CD4-positive, alpha-beta T cell (primary cell): ENCODE results near the gene LENG1. TPM values are rescaled to one million over a fixed set of nuclear protein-coding genes. Genes with fewer than 3 reads are reported as not detected.
A peak's percentile ranks its signal among the peaks of the same experiment; 100 is the strongest.

ENCODE experiments used
- ATAC-seq: fragments of 200-7000 bp; cut with Tn5 transposase; one replicate; pipeline ENCODE4 v1.10.0; 2022; ENCODE audit warnings: mild to moderate bottlenecking; ENCODE audit not compliant: poor library complexity
- CTCF ChIA-PET: fragments of 350-600 bp; sonication (Branson Sonifier 250); formaldehyde crosslinking; loops from one replicate; lab custom pipeline; 2021; ENCODE audit warnings: antibody characterized with exemption, inconsistent platforms; lab: Charles Lee
- POLR2A ChIA-PET: fragments of 350-600 bp; sonication (Branson Sonifier 250); formaldehyde crosslinking; loops from one replicate; lab custom pipeline; 2021; ENCODE audit warnings: antibody characterized with exemption, inconsistent platforms; lab: Charles Lee
- DNase-seq, 14 experiments: peaks; one replicate each; pipeline ENCODE4 v3.0.0-alpha.2; 2013 to 2020; ENCODE audit warnings: mixed read lengths in 2 of 14
- H3K27ac ChIP-seq, 2 donors: one replicate each; pipeline versions ENCODE4 v1.5.1 to v1.7.0; 2013; ENCODE audit warnings: low read length in 2 of 2, low read depth in 1 of 2, mild to moderate bottlenecking in 1 of 2
- H3K27me3 ChIP-seq, 2 experiments: 1 replicate in 1 of 2; 2 replicates in 1 of 2; pipeline versions ENCODE4 v1.6.1 to v1.7.0; 2013; ENCODE audit warnings: low read length in 2 of 2, control low read depth in 1 of 2, mild to moderate bottlenecking in 1 of 2, moderate library complexity in 1 of 2; ENCODE audit not compliant: insufficient read depth in 2 of 2, control insufficient read depth in 1 of 2
- H3K36me3 ChIP-seq: one replicate; pipeline ENCODE4 v1.6.1; 2013; ENCODE audit warnings: low read length, control low read depth; ENCODE audit not compliant: insufficient read depth
- H3K4me1 ChIP-seq: one replicate; pipeline ENCODE4 v1.6.1; 2013; ENCODE audit warnings: low read length, control low read depth; ENCODE audit not compliant: insufficient read depth
- H3K4me3 ChIP-seq: one replicate; pipeline ENCODE4 v1.5.1; 2013; ENCODE audit warnings: mild to moderate bottlenecking, low read length, moderate library complexity
- H3K9me3 ChIP-seq, 2 experiments: 1 replicate in 1 of 2; 2 replicates in 1 of 2; pipeline versions ENCODE4 v1.6.1 to v1.7.0; 2013; ENCODE audit warnings: low read length in 2 of 2, mild to moderate bottlenecking in 2 of 2, control low read depth in 1 of 2, moderate library complexity in 1 of 2; ENCODE audit not compliant: control insufficient read depth in 1 of 2, insufficient read depth in 1 of 2
- H3K27ac Mint-ChIP-seq: one replicate; pipeline ENCODE4 v1.8.0; 2020; ENCODE audit warnings: mixed read lengths
- H3K27me3 Mint-ChIP-seq: one replicate; pipeline ENCODE4 v1.8.0; 2021; ENCODE audit warnings: mixed read lengths
- H3K36me3 Mint-ChIP-seq: one replicate; pipeline ENCODE4 v1.8.0; 2021; ENCODE audit warnings: low read depth, mixed read lengths
- H3K4me1 Mint-ChIP-seq: one replicate; pipeline ENCODE4 v1.8.0; 2021; ENCODE audit warnings: low read depth, mixed read lengths
- H3K4me3 Mint-ChIP-seq: one replicate; pipeline ENCODE4 v1.8.0; 2020; ENCODE audit warnings: mild to moderate bottlenecking, mixed read lengths
- H3K9me3 Mint-ChIP-seq: one replicate; pipeline ENCODE4 v1.8.0; 2020; ENCODE audit warnings: mixed read lengths
- CTCF ChIP-seq: fragments of 200-600 bp; IDR thresholded peaks from one replicate; pipeline ENCODE4 v1.8.0; 2022; ENCODE audit warnings: antibody characterized with exemption, mild to moderate bottlenecking
- intact Hi-C, 2 experiments: fragments of 100-400 bp; cut with DNase I in 1 of 2; cut with micrococcal nuclease in 1 of 2; formaldehyde crosslinking; loops; one replicate each; pipeline versions ENCODE4 v1.15.1 to v1.9.0; 2023 to 2025; cut with DNase I, micrococcal nuclease
- polyA plus RNA-seq, 2 donors: library from polyadenylated mRNA; unstranded; fragments of 120-200 nt; gene quantifications; one replicate each; pipeline ENCODE4 v1.2.1, GENCODE V29; 2013
- total RNA-seq, 174 experiments: library from RNA in 2 of 174; stranded (reverse) in 2 of 174; gene quantifications; one replicate each; pipeline ENCODE4 v1.2.3 and lab custom pipeline; 2021 to 2026

The LENG1 gene
- total RNA-seq (10 to 100 TPM; 14.4 to 16.0 TPM), total RNA-seq (lab: John Stamatoyannopoulos, UW) (6.8 to 44.9 (median 16.4) reads per million in 172 experiments)
- 19.1 TPM for polyA plus RNA-seq (2013, experiment 1 of 2)
- polyA plus RNA-seq (2013, experiment 2 of 2) = 18.6 TPM

- no peaks in the 10 kb centered on the region for H3K27me3 ChIP-seq
- H3K9me3 Mint-ChIP-seq = no peaks in the 10 kb centered on the region
- H3K4me1 Mint-ChIP-seq = peaks cover 55% of the 10 kb centered on the region
- peaks cover 81% of the 10 kb centered on the region for H3K4me1 ChIP-seq
- peak within 1 kb of the TSS; percentile 86 to 92 for H3K27ac ChIP-seq
- peak within 1 kb of the TSS; percentile 94 for H3K27ac Mint-ChIP-seq
- DNase-seq (peak; percentile 91 to 100 (median 98)), ATAC-seq (peak; percentile 84)
- H3K36me3 ChIP-seq = peaks cover 40% of the 10 kb centered on the region
- H3K4me3 Mint-ChIP-seq = peak within 1 kb of the TSS; percentile 98
- peaks cover 48% of the 10 kb centered on the region for H3K36me3 Mint-ChIP-seq
- intact Hi-C loops = loop anchor here (1.0 to 2.0 kb wide), 4 partner anchors 22 to 44 kb away; partner anchors contain the start of genes CNOT3 (in 1 of the 2), PRPF31 (in 1 of the 2), RPS9 (in 1 of the 2) and TFPT (in 1 of the 2)
- peak within 1 kb of the TSS; percentile 90 for H3K4me3 ChIP-seq
- no peaks in the 10 kb centered on the region for H3K27me3 Mint-ChIP-seq
- ChIA-PET CTCF (interaction anchor here (0.8 to 2.3 kb wide), 5 partner anchors 9 to 56 kb away, joined by 3 to 15 read pairs (median 5); partner anchors contain the start of genes CNOT3, MBOAT7, PRPF31 and TFPT), POLR2A (interaction anchor here (0.7 to 7.7 kb wide), 14 partner anchors 9 to 289 kb away, joined by 3 to 144 read pairs (median 7); partner anchors contain the start of genes CNOT3, LENG8, MBOAT7 and PRPF31)
- no peaks in the 10 kb centered on the region for H3K9me3 ChIP-seq
- no peak for TF ChIP-seq CTCF
These were observed at the start of gene LENG1 for GRCh38 chr19:54159352-54160181. Gene LENG1 (minus strand): TSS chr19:54159721. CDS start chr19:54159695, 26 bp downstream.

- no peak for ATAC-seq
- Mint-ChIP-seq H3K4me3 (peak overlapping the region; percentile 67), H3K27me3 (no peaks in the 10 kb centered on the region), H3K9me3 (no peaks in the 10 kb centered on the region), H3K4me1 (peaks cover 64% of the 10 kb centered on the region), H3K27ac (peak overlapping the region; percentile 84), H3K36me3 (peaks cover 49% of the 10 kb centered on the region)
- H3K4me1 ChIP-seq = peaks cover 77% of the 10 kb centered on the region
- POLR2A ChIA-PET = interaction anchor here (0.8 to 8.7 kb wide), 4 partner anchors 9 to 93 kb away, joined by 4 to 75 read pairs (median 6); partner anchors contain the start of genes MBOAT7, PRPF31, RPS9 and TFPT
- H3K27me3 ChIP-seq = no peaks in the 10 kb centered on the region
- DNase-seq = no peak
- intact Hi-C loops = loop anchor here in 1 of 2 experiments (10.0 kb wide), 1 partner anchor 256 kb away; the partner anchor contains the start of gene LENG9
- H3K27ac ChIP-seq = peak overlapping the region in 1 of 2 donors; percentile 14
- no peak overlapping the region for H3K4me3 ChIP-seq
- no peaks in the 10 kb centered on the region for H3K9me3 ChIP-seq
- TF ChIP-seq CTCF = no peak
- CTCF ChIA-PET = no interaction called here
- H3K36me3 ChIP-seq = peaks cover 43% of the 10 kb centered on the region
These were observed 49.2 kb upstream of the LENG1 start for GRCh38 chr19:54208784-54209057.

- ChIA-PET CTCF (no interaction called here), POLR2A (interaction anchor here (0.7 to 8.7 kb wide), 6 partner anchors 8 to 170 kb away, joined by 3 to 75 read pairs (median 5); partner anchors contain the start of genes CNOT3, MBOAT7, PRPF31 and RPS9)
- no peak for TF ChIP-seq CTCF
- peak in 6 of 14 experiments; percentile 19 to 82 (median 46) for DNase-seq
- Mint-ChIP-seq H3K27me3 (no peaks in the 10 kb centered on the region), H3K9me3 (no peaks in the 10 kb centered on the region), H3K4me3 (peak overlapping the region; percentile 67), H3K36me3 (peaks cover 55% of the 10 kb centered on the region), H3K4me1 (peaks cover 68% of the 10 kb centered on the region), H3K27ac (peak overlapping the region; percentile 84)
- H3K9me3 ChIP-seq = no peaks in the 10 kb centered on the region
- peak overlapping the region in 1 of 2 donors; percentile 63 for H3K27ac ChIP-seq
- intact Hi-C loops = loop anchor here in 1 of 2 experiments (10.0 kb wide), 1 partner anchor 257 kb away; the partner anchor contains the start of gene LENG9
- H3K4me3 ChIP-seq = no peak overlapping the region
- no peaks in the 10 kb centered on the region for H3K27me3 ChIP-seq
- peak; percentile 5 for ATAC-seq
- H3K36me3 ChIP-seq = peaks cover 49% of the 10 kb centered on the region
- peaks cover 82% of the 10 kb centered on the region for H3K4me1 ChIP-seq
These were observed 48.7 kb upstream of the LENG1 start for GRCh38 chr19:54207983-54208783.
